GM12872 (cell line): Measurements from ENCODE around the gene GRK5.

Source experiments
- TF ChIP-seq, protein P1 (sequence below): IDR thresholded peaks from 3 replicates; pipeline ENCODE4 v1.5.1; 2011; ENCODE audit warnings: low read depth, mild to moderate bottlenecking, low read length, moderate library complexity; ENCODE audit not compliant: insufficient read depth

The GRK5 gene

DNA sequence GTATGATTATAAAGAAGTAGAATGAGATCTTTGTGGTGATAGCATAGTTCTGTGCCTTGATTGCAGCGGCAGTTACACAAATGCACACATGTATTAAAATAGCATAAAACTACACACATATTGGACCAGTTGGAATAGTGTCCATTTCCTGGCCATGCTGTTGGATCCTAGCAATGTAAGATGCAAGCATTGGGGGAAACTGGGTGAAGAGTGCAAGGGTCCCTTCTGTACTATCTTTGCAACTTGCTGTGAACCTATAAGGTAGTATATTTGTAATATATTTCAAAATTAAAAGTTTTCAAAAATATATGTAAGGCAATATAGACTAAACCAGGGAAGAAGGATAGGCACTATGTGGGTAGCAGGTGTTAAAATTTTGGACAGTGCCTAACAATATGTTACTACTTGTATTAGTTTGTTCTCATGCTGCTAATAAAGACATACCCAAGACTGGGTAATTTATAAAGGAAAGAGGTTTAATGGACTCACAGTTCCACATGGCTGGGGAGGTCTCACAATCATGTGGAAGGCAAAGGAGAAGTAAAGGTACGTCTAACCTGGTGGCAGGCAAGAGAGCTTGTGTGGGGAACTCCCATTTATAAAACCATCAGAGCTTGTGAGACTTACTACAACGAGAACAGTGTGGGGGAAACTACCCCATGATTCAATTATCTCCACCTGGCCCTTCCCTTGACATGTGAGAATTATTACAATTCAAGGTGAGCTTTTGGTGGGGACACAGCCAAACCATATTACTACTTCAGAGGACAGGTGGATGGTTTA lies 263.7 kb downstream of the GRK5 start:
- TF ChIP-seq, protein P1, sequence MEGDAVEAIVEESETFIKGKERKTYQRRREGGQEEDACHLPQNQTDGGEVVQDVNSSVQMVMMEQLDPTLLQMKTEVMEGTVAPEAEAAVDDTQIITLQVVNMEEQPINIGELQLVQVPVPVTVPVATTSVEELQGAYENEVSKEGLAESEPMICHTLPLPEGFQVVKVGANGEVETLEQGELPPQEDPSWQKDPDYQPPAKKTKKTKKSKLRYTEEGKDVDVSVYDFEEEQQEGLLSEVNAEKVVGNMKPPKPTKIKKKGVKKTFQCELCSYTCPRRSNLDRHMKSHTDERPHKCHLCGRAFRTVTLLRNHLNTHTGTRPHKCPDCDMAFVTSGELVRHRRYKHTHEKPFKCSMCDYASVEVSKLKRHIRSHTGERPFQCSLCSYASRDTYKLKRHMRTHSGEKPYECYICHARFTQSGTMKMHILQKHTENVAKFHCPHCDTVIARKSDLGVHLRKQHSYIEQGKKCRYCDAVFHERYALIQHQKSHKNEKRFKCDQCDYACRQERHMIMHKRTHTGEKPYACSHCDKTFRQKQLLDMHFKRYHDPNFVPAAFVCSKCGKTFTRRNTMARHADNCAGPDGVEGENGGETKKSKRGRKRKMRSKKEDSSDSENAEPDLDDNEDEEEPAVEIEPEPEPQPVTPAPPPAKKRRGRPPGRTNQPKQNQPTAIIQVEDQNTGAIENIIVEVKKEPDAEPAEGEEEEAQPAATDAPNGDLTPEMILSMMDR, result no peak

DNA sequence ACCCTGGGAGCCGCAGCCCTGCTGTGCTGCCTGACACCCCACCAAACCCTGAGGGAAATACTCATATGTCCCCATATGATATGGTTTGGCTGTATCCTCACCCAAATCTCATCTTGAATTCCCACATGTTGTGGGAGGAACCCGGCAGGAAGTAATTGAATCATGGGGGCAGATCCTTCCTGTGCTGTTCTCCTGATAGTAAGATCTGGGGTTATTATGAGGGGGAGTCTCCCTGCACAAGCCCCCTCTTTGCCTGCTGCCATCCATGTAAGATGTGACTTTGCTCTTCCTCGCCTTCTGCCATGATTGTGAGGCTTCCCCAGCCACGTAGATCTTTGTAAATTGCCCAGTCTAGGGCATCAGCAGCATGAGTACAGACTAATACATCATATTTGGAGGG lies 266.4 kb downstream of the GRK5 start:
- TF ChIP-seq, protein P1, result no peak

DNA sequence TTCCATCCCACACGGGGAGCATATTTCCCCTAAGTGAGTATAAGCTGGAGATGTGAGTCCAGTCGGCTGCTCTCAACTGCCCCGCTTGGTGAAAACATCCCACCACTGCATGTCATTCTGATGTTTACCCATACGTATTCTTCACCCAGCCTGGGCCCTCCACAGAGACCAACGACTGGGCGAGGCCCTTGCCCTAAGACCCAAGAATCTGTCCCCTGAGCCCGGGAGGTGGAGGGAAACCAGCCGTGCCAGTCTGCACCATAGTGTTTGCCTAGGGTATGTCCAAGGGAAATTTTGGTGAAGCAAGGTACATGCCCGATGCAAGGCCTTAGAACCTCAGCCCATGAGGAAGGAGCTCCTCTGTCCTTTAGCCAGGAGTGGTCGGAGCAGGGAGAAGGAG lies 267.2 kb downstream of the GRK5 start:
- TF ChIP-seq, protein P1, result no peak

DNA sequence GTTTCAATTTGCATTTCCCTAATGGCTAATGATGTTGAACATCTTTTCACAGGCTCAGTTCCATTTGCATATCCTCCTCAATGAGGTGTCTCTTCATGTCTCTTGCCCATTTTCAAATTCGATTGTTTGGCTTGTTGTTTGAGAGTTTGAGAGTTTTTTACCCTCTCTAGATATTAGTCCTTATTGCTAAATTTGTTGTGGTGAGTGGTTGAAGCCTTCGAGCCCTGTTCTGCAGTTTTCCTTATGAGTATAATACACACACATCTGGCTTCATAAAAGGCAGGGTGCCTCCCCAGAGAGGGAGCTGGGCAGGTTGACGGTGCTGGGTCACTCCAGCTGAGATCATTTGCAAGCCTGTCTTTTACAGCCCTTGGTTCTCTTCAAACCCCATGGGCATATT lies 270.1 kb downstream of the GRK5 start:
- TF ChIP-seq, protein P1, result no peak

DNA sequence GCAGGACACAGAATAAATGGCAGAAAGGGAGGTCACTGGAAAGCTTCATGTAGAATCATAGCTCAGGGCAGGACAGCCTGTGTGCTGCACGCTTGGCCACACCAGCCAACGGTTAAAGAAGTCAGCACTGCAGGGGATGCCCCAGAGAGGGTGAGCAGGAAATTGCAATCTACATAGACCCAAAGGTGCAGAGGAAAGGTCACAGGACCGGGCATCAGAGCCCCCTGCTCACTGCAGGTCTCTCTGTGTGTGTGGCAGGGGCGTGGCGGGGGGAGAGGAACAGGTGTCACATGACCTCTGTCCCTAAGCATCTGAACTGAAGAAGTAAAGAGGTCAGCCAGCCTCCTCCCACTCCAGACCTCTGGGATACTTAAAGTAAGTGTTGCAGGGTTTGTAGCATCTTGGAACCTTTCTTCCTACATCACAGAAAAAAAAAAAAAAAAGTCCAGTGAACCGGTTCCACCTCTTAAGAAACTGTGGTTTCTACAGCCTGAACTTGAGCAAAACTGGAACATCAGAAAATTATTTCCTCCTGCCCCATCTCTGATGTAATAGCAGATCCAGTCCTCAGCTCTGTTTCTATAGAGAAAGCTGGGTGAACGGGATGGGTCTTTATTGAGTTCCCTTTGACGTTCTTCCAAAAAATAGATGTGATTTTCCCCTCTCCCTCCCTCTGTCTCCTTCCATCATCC lies 270.9 kb downstream of the GRK5 start:
- TF ChIP-seq, protein P1, result no peak

DNA sequence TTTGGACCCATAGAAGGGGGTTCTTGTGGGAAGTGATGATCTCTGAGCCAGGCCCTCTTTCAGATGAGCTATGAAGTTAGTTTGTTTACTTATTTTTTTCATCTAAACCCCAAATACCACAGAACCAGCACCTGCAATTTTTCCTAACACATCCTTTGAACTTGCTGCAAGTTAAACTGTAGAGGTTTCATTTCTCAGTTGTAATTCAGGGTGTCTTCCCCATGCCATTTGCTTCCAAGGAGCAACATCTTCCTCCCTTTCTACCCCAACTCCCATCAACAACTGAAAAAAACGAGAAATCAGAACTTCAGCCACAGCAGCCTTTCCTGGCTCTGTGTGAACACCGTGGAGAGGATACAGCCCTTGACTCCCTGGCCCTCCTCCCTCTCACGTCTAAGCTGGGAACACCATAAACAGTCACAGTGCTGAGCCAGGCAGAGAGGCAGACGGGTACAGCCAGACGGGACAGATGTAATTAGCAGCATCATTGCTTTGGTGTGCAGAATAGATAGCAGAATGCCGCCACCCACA lies 271.5 kb downstream of the GRK5 start:
- TF ChIP-seq, protein P1, result no peak

DNA sequence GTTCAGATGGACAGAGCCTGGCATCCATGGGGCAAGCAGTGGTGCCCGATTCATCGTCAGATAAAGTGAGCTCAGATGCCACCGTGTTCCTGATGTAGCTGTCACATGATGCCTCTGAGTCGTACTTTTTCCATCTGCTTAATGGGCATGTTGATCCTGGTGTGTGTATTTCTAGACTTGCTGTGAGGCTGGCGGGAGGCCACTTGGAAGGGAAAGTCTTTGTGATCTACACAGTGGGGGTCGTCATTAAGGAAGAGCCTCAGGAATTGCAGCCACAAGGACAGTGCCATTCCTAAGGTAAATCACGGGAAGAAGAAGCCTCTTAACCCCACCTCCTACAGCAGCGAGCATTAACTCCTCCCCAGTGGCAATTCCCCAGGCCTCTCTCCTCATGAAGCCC lies 272.2 kb downstream of the GRK5 start:
- TF ChIP-seq, protein P1, result no peak
